ENCODE results near the gene PODXL2. TPM values are rescaled to one million over a fixed set of nuclear protein-coding genes. Genes with fewer than 3 reads are reported as not detected.

Gene PODXL2
- polyA plus RNA-seq, 1 experiment = 3.4 TPM

DNA sequence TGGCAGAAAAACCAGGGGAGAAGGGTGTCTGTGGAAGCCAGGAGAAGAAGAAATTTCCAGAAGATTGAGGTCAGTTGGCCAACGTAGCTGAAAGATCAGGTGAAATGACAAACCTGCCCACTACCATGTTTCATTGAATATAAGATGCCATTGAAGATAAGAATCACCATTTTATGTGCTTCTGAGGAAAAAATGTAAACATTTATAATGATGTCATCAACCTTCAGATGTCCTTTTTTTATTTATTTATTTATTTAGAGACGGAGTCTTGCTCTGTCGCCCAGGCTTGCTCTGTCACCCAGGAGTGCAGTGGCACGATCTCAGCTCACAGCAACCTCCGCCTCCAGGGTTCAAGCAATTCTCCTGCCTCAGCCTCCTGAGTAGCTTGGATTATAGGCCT lies 4.9 kb upstream of the PODXL2 start:
- peaks cover 4% of the 10 kb centered on the region for H3K36me3 ChIP-seq (ENCODE audit: control insufficient read depth, insufficient read depth, low read length)
- TF ChIP-seq, protein P1, sequence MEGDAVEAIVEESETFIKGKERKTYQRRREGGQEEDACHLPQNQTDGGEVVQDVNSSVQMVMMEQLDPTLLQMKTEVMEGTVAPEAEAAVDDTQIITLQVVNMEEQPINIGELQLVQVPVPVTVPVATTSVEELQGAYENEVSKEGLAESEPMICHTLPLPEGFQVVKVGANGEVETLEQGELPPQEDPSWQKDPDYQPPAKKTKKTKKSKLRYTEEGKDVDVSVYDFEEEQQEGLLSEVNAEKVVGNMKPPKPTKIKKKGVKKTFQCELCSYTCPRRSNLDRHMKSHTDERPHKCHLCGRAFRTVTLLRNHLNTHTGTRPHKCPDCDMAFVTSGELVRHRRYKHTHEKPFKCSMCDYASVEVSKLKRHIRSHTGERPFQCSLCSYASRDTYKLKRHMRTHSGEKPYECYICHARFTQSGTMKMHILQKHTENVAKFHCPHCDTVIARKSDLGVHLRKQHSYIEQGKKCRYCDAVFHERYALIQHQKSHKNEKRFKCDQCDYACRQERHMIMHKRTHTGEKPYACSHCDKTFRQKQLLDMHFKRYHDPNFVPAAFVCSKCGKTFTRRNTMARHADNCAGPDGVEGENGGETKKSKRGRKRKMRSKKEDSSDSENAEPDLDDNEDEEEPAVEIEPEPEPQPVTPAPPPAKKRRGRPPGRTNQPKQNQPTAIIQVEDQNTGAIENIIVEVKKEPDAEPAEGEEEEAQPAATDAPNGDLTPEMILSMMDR (IDR thresholded peaks at IDR 0.05; ENCODE audit: insufficient read depth, low read depth, low read length) = no peak
- ChIA-PET POLR2A (no interaction called here), CTCF (interaction anchor here (0.6 to 1.0 kb wide), 2 partner anchors 49 to 549 kb away, joined by 3 read pairs; no protein-coding TSS in a partner anchor)
- DNase-seq (ENCODE audit: low read depth) = no peak
- peaks cover 12% of the 10 kb centered on the region for H3K27me3 ChIP-seq (ENCODE audit: control insufficient read depth, insufficient read depth, low read length)
- no peak overlapping the region for H3K4me3 ChIP-seq (ENCODE audit: low read depth, low read length)

DNA sequence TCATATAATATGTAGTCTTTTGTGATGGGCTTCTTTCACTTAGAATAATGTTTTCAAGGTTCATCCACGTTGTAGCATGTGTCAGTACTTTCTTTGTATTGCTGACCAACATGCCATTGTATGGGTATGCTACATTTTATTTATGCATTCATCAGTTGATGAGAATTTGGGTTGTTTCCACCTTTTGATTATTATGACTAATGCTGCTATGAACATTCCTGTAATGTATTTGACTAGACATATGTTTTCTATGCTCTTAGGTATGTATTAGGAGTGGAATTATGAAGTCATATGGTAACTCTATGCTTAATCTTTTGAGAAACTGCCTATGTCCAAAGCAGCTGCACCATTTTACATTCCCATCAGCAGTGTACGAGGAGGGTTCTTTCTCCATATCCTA lies 3.2 kb upstream of the PODXL2 start:
- ChIA-PET POLR2A (no interaction called here), CTCF (interaction anchor here (0.6 kb wide), 1 partner anchor 26 kb away, joined by 4 read pairs; no protein-coding TSS in a partner anchor)
- H3K4me3 ChIP-seq (ENCODE audit: low read depth, low read length) = no peak overlapping the region
- peaks cover under 1% of the 10 kb centered on the region for H3K36me3 ChIP-seq (ENCODE audit: control insufficient read depth, insufficient read depth, low read length)
- TF ChIP-seq, protein P1 (IDR thresholded peaks at IDR 0.05; ENCODE audit: insufficient read depth, low read depth, low read length) = no peak
- H3K27me3 ChIP-seq (ENCODE audit: control insufficient read depth, insufficient read depth, low read length) = peaks cover 23% of the 10 kb centered on the region
- DNase-seq (ENCODE audit: low read depth) = no peak

DNA sequence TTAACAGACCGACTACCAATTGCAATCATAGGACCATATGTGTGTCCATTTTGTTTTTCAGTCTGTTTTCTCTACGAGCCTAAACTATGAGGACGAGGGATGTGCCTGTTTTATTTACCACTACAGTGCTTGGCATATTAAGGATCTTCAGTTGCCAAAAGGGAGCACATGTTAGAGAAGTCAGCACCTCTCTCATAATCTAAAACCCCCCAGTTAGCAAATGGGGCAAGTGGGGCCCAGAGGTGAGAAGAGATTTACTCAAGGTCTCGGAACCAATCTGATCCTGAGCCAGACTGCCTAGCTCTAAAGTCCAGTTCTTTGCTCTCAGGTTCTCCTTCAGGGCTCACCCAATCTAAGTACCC lies 578 bp upstream of the PODXL2 start:
- CTCF ChIA-PET = interaction anchor here (1.4 kb wide), 1 partner anchor 23 kb away, joined by 3 read pairs; no protein-coding TSS in a partner anchor
- H3K4me3 ChIP-seq (ENCODE audit: low read depth, low read length) = no peak overlapping the region

DNA sequence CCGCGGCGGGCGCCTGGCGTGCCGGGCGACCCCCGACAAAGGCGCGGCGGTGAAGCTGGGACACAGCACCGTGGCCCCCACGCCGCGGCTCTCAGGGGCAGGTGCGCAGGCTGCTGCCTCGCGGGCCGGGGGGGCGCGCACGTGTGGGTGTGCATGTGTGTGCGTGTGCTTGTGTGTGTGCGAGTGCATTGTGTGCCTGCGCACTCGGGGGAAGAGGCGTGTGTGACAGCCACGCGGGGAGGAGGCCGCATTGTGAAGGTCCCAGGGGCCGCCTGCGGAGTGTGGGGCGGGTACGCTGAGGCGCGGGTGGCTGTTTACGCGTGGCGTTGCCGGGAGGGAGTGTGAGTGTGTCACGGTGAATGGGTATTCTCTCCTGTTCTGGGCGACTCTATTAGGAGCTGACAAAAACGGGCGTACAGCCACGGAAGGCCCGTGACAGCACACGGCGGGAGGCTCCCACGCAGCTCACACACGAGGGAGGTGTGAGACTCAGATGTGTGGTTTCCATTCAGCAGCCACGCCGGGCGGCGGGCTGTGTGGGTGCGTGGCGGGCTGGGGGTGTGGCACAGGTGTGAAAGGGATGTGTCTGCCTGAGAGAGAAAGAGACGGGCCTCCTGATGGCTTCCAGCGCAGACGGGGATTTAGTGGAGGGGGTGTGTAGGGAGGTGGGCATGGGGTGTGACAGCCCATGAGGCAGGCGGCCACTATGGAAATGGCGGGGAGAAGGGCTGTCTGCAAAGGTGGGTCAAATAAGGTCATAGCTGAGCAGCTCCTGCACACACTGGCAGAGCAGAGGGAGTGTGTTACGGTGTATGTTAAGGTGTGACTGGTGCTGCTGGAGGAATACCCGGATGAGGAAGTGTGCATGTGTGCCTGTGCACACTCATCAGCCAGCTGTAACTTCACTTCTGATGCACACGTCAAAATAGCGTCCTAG lies 750 bp downstream of the PODXL2 start:
- no peak for DNase-seq (ENCODE audit: low read depth)
- no peaks in the 10 kb centered on the region for H3K36me3 ChIP-seq (ENCODE audit: control insufficient read depth, insufficient read depth, low read length)
- ChIA-PET POLR2A (no interaction called here), CTCF (interaction anchor here (0.9 to 1.1 kb wide), 2 partner anchors 23 kb away, joined by 3 read pairs; no protein-coding TSS in a partner anchor)
- TF ChIP-seq, protein P1 (IDR thresholded peaks at IDR 0.05; ENCODE audit: insufficient read depth, low read depth, low read length) = no peak
- peaks cover 31% of the 10 kb centered on the region for H3K27me3 ChIP-seq (ENCODE audit: control insufficient read depth, insufficient read depth, low read length)
- peak overlapping the region; percentile 34 for H3K4me3 ChIP-seq (ENCODE audit: low read depth, low read length)

More for the DNA sequence above, 578 bp upstream of the PODXL2 start:
- Histone ChIP-seq H3K27me3 (ENCODE audit: control insufficient read depth, insufficient read depth, low read length) (peaks cover 30% of the 10 kb centered on the region), H3K36me3 (ENCODE audit: control insufficient read depth, insufficient read depth, low read length) (no peaks in the 10 kb centered on the region)
- POLR2A ChIA-PET = no interaction called here
- no peak for DNase-seq (ENCODE audit: low read depth)
- TF ChIP-seq, protein P1 (IDR thresholded peaks at IDR 0.05; ENCODE audit: insufficient read depth, low read depth, low read length) = no peak
